GM06990 (cell line): ENCODE measurements around the gene KLHL3.

Experiments
- DNase-seq: peaks from one replicate; pipeline ENCODE4 v3.0.0-alpha.2; 2011; ENCODE audit not compliant: insufficient read length; ENCODE audit errors: extremely low read depth
- H3K27me3 ChIP-seq: replicated peaks from 2 replicates; pipeline ENCODE4 v1.6.0; 2011; ENCODE audit warnings: low read length; ENCODE audit not compliant: control insufficient read depth, insufficient read depth
- H3K36me3 ChIP-seq: 2 replicates; pipeline ENCODE4 v1.5.1; 2011; ENCODE audit warnings: low read length; ENCODE audit not compliant: control insufficient read depth, insufficient read depth
- H3K4me3 ChIP-seq: replicated peaks from 2 replicates; pipeline ENCODE4 v1.5.1; 2011; ENCODE audit warnings: low read depth, mild to moderate bottlenecking, control low read depth, low read length
- TF ChIP-seq, protein P1 (sequence below): IDR thresholded peaks from 2 replicates; pipeline ENCODE4 v1.5.1; 2011; ENCODE audit warnings: low read length, control low read depth, mild to moderate bottlenecking, inconsistent platforms; ENCODE audit not compliant: insufficient read depth, poor library complexity, severe bottlenecking

The KLHL3 gene

GRCh38 chr5:137615171-137615775 lies 120.6 kb downstream of the KLHL3 start:
- no peak overlapping the region for H3K4me3 ChIP-seq
- TF ChIP-seq, protein P1, sequence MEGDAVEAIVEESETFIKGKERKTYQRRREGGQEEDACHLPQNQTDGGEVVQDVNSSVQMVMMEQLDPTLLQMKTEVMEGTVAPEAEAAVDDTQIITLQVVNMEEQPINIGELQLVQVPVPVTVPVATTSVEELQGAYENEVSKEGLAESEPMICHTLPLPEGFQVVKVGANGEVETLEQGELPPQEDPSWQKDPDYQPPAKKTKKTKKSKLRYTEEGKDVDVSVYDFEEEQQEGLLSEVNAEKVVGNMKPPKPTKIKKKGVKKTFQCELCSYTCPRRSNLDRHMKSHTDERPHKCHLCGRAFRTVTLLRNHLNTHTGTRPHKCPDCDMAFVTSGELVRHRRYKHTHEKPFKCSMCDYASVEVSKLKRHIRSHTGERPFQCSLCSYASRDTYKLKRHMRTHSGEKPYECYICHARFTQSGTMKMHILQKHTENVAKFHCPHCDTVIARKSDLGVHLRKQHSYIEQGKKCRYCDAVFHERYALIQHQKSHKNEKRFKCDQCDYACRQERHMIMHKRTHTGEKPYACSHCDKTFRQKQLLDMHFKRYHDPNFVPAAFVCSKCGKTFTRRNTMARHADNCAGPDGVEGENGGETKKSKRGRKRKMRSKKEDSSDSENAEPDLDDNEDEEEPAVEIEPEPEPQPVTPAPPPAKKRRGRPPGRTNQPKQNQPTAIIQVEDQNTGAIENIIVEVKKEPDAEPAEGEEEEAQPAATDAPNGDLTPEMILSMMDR = no peak
- DNase-seq = no peak

DNA sequence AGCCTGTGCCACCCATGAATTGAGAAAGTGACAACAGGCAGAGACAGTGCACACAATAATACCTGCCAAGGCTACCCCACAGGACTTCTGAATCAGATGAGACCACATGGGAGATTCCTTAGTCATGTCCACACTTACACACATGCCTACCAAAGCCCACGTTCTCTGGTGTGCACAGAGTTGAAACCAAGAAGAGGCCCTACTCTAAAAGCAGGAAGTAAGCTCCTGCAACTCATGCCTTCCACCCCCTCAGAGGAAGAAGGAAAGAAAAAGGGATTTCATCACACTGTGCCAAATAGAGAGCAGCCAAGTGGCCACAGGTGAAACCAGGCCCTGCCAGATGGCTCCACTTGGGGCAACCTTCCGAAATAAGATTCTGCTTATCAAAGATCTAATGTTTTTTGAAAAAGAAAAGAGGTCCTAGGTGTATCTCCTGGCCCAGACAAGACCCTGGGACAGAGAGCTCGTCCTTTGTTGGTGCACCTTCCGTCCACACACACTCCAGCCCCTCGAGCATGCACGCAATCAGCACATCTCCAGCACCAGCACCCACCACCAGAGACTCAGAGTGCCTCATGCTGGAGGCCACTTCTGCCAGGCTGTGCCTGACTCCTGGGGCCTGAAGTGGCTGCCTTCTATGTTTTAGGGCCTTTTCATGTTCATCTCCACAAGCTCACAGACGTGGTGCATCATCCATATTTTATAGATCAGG lies 122.2 kb downstream of the KLHL3 start:
- DNase-seq = no peak
- no peak overlapping the region for H3K4me3 ChIP-seq
- no peaks in the 10 kb centered on the region for H3K36me3 ChIP-seq
- no peaks in the 10 kb centered on the region; the same call in 1 of the 2 replicates for H3K27me3 ChIP-seq
- TF ChIP-seq, protein P1 = no peak

More at GRCh38 chr5:137615171-137615775, 120.6 kb downstream of the KLHL3 start:
- no peaks in the 10 kb centered on the region; the same call in 1 of the 2 replicates for H3K27me3 ChIP-seq
- no peaks in the 10 kb centered on the region for H3K36me3 ChIP-seq

- peaks cover 1% of the 10 kb centered on the region for H3K27me3 ChIP-seq
- H3K4me3 ChIP-seq = no peak overlapping the region
- TF ChIP-seq, protein P1 = no peak
- H3K36me3 ChIP-seq = no peaks in the 10 kb centered on the region
- DNase-seq = no peak
Observed at GRCh38 chr5:137612576-137612975, 123.3 kb downstream of the KLHL3 start.

- H3K27me3 ChIP-seq = peaks cover 1% of the 10 kb centered on the region
- no peak for DNase-seq
- TF ChIP-seq, protein P1 = no peak
- no peaks in the 10 kb centered on the region for H3K36me3 ChIP-seq
- H3K4me3 ChIP-seq = no peak overlapping the region
Observed at GRCh38 chr5:137611794-137612435, 124.0 kb downstream of the KLHL3 start.

GRCh38 chr5:137611011-137611580 lies 124.8 kb downstream of the KLHL3 start:
- TF ChIP-seq, protein P1 = no peak
- H3K27me3 ChIP-seq = peaks cover 1% of the 10 kb centered on the region
- H3K4me3 ChIP-seq = no peak overlapping the region

More at GRCh38 chr5:137611011-137611580, 124.8 kb downstream of the KLHL3 start:
- no peaks in the 10 kb centered on the region for H3K36me3 ChIP-seq
- DNase-seq = no peak
